Nephron (organoid): ENCODE measurements around the gene PCDHB8.
"Not testable (repeated sequence)": the region's sequence is repeated elsewhere in the genome, so short reads cannot be mapped to it uniquely, and the experiment has no call there.

ENCODE experiments used
- H3K27ac Mint-ChIP-seq, 3 experiments: 2 replicates each; pipeline ENCODE4 v1.8.0; 2020; ENCODE audit warnings: mixed read lengths in 3 of 3, mild to moderate bottlenecking in 2 of 3, moderate library complexity in 1 of 3
- H3K27me3 Mint-ChIP-seq: 2 replicates; pipeline ENCODE4 v1.8.0; 2021; ENCODE audit warnings: low read depth, mild to moderate bottlenecking, moderate library complexity, mixed read lengths
- H3K36me3 Mint-ChIP-seq: 2 replicates; pipeline ENCODE4 v1.8.0; 2020; ENCODE audit warnings: low read depth, mixed read lengths
- H3K4me1 Mint-ChIP-seq: 2 replicates; pipeline ENCODE4 v1.8.0; 2020; ENCODE audit warnings: mixed read lengths
- H3K4me3 Mint-ChIP-seq, 3 experiments: 2 replicates each; pipeline ENCODE4 v1.8.0; 2020; ENCODE audit warnings: mild to moderate bottlenecking in 3 of 3, mixed read lengths in 3 of 3, moderate library complexity in 2 of 3
- H3K9me3 Mint-ChIP-seq: 2 replicates; pipeline ENCODE4 v1.8.0; 2020; ENCODE audit warnings: mixed read lengths
- CTCF ChIP-seq, 3 experiments: fragments of 200-600 bp; sonication (generic); IDR thresholded peaks; one replicate each; pipeline ENCODE4 v1.5.0; 2021; ENCODE audit warnings: antibody characterized with exemption in 3 of 3; ENCODE audit not compliant: unreplicated experiment in 3 of 3

PCDHB8 gene

GRCh38 chr5:141150993-141151325 is 26.6 kb upstream of the PCDHB8 start:
- Mint-ChIP-seq H3K27ac (no peak overlapping the region), H3K4me1 (no peaks in the 10 kb centered on the region), H3K27me3 (no peaks in the 10 kb centered on the region), H3K36me3 (peaks cover 62% of the 10 kb centered on the region), H3K9me3 (peaks cover 64% of the 10 kb centered on the region), H3K4me3 (no peak overlapping the region)
- no peak for TF ChIP-seq CTCF (IDR thresholded peaks at IDR 0.05; ENCODE audit: unreplicated experiment in 3 of 3)

- not testable (repeated sequence) for H3K4me1 Mint-ChIP-seq, H3K27ac Mint-ChIP-seq, H3K4me3 Mint-ChIP-seq, H3K27me3 Mint-ChIP-seq
- Mint-ChIP-seq H3K9me3 (peaks cover 64% of the 10 kb centered on the region), H3K36me3 (peaks cover 63% of the 10 kb centered on the region)
These were observed 26.0 kb upstream of the PCDHB8 start for GRCh38 chr5:141151632-141152031.

GRCh38 chr5:141152096-141152495 is 25.5 kb upstream of the PCDHB8 start:
- H3K27me3 Mint-ChIP-seq, H3K27ac Mint-ChIP-seq, H3K4me3 Mint-ChIP-seq, H3K4me1 Mint-ChIP-seq: not testable (repeated sequence)
- peaks cover 66% of the 10 kb centered on the region for H3K9me3 Mint-ChIP-seq
- peaks cover 68% of the 10 kb centered on the region for H3K36me3 Mint-ChIP-seq

- Mint-ChIP-seq H3K36me3 (peaks cover 58% of the 10 kb centered on the region), H3K9me3 (peaks cover 66% of the 10 kb centered on the region), H3K4me3 (no peak overlapping the region), H3K27me3 (no peaks in the 10 kb centered on the region), H3K27ac (no peak overlapping the region), H3K4me1 (no peaks in the 10 kb centered on the region)
- no peak for TF ChIP-seq CTCF (IDR thresholded peaks at IDR 0.05; ENCODE audit: unreplicated experiment in 3 of 3)
These were observed 21.8 kb upstream of the PCDHB8 start for GRCh38 chr5:141155540-141156374.

- H3K27me3 Mint-ChIP-seq, H3K27ac Mint-ChIP-seq, H3K4me1 Mint-ChIP-seq, H3K4me3 Mint-ChIP-seq: not testable (repeated sequence)
- Mint-ChIP-seq H3K9me3 (peaks cover 62% of the 10 kb centered on the region), H3K36me3 (peaks cover 53% of the 10 kb centered on the region)
These were observed 20.2 kb upstream of the PCDHB8 start for GRCh38 chr5:141157356-141157755.

GRCh38 chr5:141157901-141158300 is 19.7 kb upstream of the PCDHB8 start:
- not testable (repeated sequence) for H3K4me3 Mint-ChIP-seq, H3K27me3 Mint-ChIP-seq, H3K4me1 Mint-ChIP-seq, H3K27ac Mint-ChIP-seq
- Mint-ChIP-seq H3K36me3 (peaks cover 48% of the 10 kb centered on the region), H3K9me3 (peaks cover 59% of the 10 kb centered on the region)

GRCh38 chr5:141172381-141173204 is 5.0 kb upstream of the PCDHB8 start, which contains the start of gene PCDHB7:
TSS of gene PCDHB7 (plus strand) at chr5:141172644. CDS start at chr5:141172836, 192 bp downstream.
- peaks cover 25% of the 10 kb centered on the region for H3K36me3 Mint-ChIP-seq
- H3K4me1 Mint-ChIP-seq, result no peaks in the 10 kb centered on the region
- H3K27ac Mint-ChIP-seq, result no peak within 1 kb of the TSS
- H3K4me3 Mint-ChIP-seq, result peak within 1 kb of the TSS in 2 of 3 experiments; percentile 5 to 21
- H3K9me3 Mint-ChIP-seq, result peaks cover 47% of the 10 kb centered on the region
- TF ChIP-seq CTCF (IDR thresholded peaks at IDR 0.05; ENCODE audit: unreplicated experiment in 3 of 3), result no peak
- H3K27me3 Mint-ChIP-seq, result no peaks in the 10 kb centered on the region

GRCh38 chr5:141174291-141175104 is 3.1 kb upstream of the PCDHB8 start:
- not testable (repeated sequence) for H3K27me3 Mint-ChIP-seq, H3K4me1 Mint-ChIP-seq, H3K27ac Mint-ChIP-seq, H3K4me3 Mint-ChIP-seq
- Mint-ChIP-seq H3K9me3 (peaks cover 34% of the 10 kb centered on the region), H3K36me3 (peaks cover 20% of the 10 kb centered on the region)
